MM.1S (cell line): ENCODE measurements around the gene BZW2.

ENCODE experiments used
- EZH2 ChIP-seq: fragments of 300-600 bp; sonication (generic); optimal IDR thresholded peaks from 2 replicates; pipeline ENCODE3; 2017; ENCODE audit warnings: low read depth, mild to moderate bottlenecking, antibody characterized with exemption, low read length, mixed read lengths
- EZH2phosphoT487 ChIP-seq: fragments of 300-600 bp; sonication (generic); IDR thresholded peaks from 2 replicates; pipeline ENCODE4 v1.6.1; 2018; ENCODE audit warnings: antibody characterized with exemption, low read length
- TF ChIP-seq, protein P1 (sequence below): fragments of 300-600 bp; sonication (generic); IDR thresholded peaks from 2 replicates; pipeline ENCODE4 v1.5.1; 2016; ENCODE audit warnings: antibody characterized with exemption, low read length, mixed read lengths

DNA sequence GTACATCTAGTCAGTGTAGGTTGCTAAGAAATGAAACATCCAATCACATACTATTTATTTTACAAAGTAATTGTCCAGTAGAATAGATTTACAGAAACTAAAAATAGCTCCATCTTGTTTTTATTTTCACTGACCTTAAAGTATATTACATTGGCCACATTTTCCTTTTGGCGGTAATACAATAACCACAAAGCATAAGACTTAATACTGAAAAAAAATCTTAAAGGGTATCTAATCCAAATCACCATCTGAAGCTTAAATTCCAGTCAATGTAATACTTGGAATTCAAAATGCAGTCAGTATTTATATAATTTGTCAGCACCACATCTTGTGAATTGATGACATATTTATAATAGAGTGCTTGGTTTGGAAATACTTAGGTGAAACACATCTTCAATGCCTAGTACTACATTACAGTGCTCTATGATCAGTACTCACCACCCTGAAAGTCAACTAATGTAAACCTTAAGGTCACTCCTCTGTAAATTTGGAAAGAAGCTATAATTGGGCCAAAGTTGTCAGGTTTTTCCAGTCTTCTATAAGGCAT lies 9.4 kb upstream of the BZW2 start:
- TF ChIP-seq, protein P1, sequence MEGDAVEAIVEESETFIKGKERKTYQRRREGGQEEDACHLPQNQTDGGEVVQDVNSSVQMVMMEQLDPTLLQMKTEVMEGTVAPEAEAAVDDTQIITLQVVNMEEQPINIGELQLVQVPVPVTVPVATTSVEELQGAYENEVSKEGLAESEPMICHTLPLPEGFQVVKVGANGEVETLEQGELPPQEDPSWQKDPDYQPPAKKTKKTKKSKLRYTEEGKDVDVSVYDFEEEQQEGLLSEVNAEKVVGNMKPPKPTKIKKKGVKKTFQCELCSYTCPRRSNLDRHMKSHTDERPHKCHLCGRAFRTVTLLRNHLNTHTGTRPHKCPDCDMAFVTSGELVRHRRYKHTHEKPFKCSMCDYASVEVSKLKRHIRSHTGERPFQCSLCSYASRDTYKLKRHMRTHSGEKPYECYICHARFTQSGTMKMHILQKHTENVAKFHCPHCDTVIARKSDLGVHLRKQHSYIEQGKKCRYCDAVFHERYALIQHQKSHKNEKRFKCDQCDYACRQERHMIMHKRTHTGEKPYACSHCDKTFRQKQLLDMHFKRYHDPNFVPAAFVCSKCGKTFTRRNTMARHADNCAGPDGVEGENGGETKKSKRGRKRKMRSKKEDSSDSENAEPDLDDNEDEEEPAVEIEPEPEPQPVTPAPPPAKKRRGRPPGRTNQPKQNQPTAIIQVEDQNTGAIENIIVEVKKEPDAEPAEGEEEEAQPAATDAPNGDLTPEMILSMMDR = no peak
- TF ChIP-seq EZH2 = no peak
- TF ChIP-seq EZH2phosphoT487 = no peak
